ENCODE measurements around the gene ADGRG6.

The ADGRG6 gene

DNA sequence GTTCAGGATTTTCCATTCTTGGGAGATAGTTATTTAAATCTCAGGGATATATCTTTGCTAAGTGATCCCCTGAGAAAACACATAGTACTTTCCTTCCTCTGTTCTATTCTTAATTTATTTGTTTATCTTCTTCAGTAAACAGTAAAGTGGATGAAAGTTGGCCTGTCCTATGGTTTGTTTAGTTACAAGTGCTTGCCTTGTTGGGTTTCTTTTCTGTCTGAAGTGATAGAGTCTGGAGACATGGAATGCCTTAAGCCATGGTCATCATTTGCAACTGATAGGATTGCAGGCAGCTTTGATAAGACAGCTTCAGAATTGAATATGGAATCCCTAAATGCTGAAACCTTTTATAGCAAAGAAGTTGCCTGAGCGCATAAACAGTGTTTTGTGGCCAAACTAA is 4.9 kb downstream of the ADGRG6 start:
- Histone ChIP-seq H3K36me3 (ENCODE audit: control insufficient read depth, low read depth, low read length) (no peaks in the 10 kb centered on the region), H3K9ac (ENCODE audit: low read length) (no peak overlapping the region), H3K27me3 (ENCODE audit: control insufficient read depth, insufficient read depth, low read length) (peaks cover 20% of the 10 kb centered on the region), H3K9me3 (ENCODE audit: control insufficient read depth, low read depth, low read length) (no peaks in the 10 kb centered on the region), H3K4me3 (ENCODE audit: low read length) (no peak overlapping the region), H3K27ac (ENCODE audit: low read length) (no peak overlapping the region), H3K4me1 (ENCODE audit: control insufficient read depth, low read depth, low read length) (no peaks in the 10 kb centered on the region)

DNA sequence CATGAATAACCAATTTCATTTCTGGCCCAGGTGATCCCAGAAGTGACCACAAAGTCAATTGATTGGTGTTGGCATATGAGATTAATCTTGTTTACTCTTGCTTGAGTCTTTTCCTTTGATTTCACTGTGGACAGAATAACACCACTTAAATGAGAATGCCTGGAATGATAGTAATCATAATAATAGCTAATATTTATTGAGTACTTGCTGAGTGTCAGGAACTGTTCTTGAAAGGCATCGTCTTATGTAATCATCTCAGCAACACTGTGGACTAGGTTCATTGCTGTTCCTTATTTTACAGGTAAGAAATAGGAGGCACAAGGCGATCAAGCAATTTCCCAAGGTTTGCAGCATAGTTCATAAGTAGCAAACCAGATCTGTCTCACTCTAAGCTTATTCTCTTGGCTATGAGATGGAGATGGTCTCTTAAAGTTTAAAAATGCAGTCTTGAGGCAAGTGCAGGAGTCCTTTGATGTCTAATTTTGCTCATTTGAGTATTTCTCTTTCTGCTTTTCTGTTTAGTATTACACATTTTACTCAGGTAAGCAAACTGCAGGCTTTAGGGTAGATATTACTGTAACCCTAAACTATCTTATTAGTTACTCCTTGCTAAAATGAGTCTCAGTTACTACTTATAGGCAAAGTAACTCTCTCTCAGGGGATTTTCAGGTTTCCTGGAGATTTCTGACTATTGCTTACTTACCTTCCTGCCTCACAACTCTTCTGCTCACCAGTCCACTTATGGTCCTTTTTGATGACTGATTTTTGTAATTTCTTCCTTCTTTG is 6.3 kb downstream of the ADGRG6 start:
- Histone ChIP-seq H3K4me1 (ENCODE audit: control insufficient read depth, low read depth, low read length) (no peaks in the 10 kb centered on the region), H3K36me3 (ENCODE audit: control insufficient read depth, low read depth, low read length) (no peaks in the 10 kb centered on the region), H3K27me3 (ENCODE audit: control insufficient read depth, insufficient read depth, low read length) (peaks cover 6% of the 10 kb centered on the region), H3K27ac (ENCODE audit: low read length) (no peak overlapping the region), H3K9me3 (ENCODE audit: control insufficient read depth, low read depth, low read length) (no peaks in the 10 kb centered on the region), H3K9ac (ENCODE audit: low read length) (no peak overlapping the region), H3K4me3 (ENCODE audit: low read length) (no peak overlapping the region)

DNA sequence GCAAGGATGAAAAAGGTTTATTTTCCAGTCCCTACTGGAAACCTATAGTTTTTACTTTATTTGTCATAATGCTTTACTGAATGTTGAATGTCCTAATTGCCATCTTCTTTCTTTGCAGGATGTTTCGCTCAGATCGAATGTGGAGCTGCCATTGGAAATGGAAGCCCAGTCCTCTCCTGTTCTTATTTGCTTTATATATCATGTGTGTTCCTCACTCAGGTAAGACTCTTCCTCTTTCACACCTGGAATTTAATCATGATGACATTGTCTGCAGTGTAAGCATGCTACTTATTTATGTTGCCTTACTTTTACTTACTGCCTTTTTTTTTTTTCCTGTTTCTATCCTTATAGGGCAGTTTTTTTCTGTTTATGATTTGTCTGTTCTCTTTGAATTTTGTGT is 7.6 kb downstream of the ADGRG6 start:
- Histone ChIP-seq H3K27me3 (ENCODE audit: control insufficient read depth, insufficient read depth, low read length) (no peaks in the 10 kb centered on the region), H3K4me3 (ENCODE audit: low read length) (no peak overlapping the region), H3K27ac (ENCODE audit: low read length) (no peak overlapping the region), H3K4me1 (ENCODE audit: control insufficient read depth, low read depth, low read length) (no peaks in the 10 kb centered on the region), H3K9me3 (ENCODE audit: control insufficient read depth, low read depth, low read length) (no peaks in the 10 kb centered on the region), H3K9ac (ENCODE audit: low read length) (no peak overlapping the region), H3K36me3 (ENCODE audit: control insufficient read depth, low read depth, low read length) (no peaks in the 10 kb centered on the region)

DNA sequence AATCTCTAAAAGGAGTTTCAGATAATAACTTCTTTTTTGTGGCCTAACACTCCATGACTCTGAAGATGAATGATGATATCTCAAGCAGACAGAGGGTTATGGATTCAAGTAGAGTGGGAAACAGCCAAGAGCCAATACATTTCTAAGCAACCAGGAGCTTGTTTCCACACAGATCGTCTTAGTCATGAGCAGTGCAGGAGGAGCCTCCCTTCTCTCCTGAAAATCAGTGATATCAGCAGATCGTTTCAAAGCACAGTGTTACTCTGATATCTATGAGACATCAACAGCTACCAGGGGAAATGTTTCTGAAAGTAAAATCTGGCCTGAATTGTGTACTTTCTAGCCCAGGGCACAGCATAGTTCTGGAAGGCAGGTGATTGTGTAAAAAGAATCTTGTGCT is 11.5 kb downstream of the ADGRG6 start:
- no peaks in the 10 kb centered on the region for H3K27me3 ChIP-seq (ENCODE audit: control insufficient read depth, insufficient read depth, low read length)
- no peak overlapping the region for H3K27ac ChIP-seq (ENCODE audit: low read length)
- no peaks in the 10 kb centered on the region for H3K4me1 ChIP-seq (ENCODE audit: control insufficient read depth, low read depth, low read length)
- no peaks in the 10 kb centered on the region for H3K9me3 ChIP-seq (ENCODE audit: control insufficient read depth, low read depth, low read length)
- no peak overlapping the region for H3K4me3 ChIP-seq (ENCODE audit: low read length)
- H3K9ac ChIP-seq (ENCODE audit: low read length) = no peak overlapping the region
- no peaks in the 10 kb centered on the region for H3K36me3 ChIP-seq (ENCODE audit: control insufficient read depth, low read depth, low read length)

DNA sequence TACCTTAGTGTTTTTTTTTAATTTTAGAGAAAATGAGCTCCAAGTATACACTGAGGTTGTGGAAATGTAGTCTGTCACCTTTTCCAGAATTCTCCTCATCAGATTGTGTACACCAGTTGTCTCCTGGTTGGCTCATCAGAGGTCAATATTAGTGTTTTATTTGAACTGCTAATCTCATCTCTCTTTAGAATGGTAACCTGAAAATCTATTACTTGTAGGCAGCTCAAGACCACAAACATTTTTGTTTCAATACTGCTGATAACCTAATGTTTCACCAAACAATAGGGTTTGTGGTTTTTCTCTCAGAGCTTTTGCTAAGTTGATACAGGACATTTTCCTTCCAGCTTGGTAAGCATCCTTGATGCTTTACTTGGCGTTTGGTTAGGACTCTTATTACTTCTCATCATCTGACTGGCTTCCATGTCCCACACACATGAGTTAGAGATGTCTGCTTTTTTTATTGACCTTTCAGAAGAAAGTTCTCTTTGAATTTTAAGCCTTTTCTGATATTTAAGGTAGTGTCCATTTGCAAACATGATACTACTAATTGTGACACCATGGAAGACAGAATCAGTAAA is 15.1 kb downstream of the ADGRG6 start:
- H3K9me3 ChIP-seq (ENCODE audit: control insufficient read depth, low read depth, low read length) = no peaks in the 10 kb centered on the region
- no peaks in the 10 kb centered on the region for H3K36me3 ChIP-seq (ENCODE audit: control insufficient read depth, low read depth, low read length)
- H3K9ac ChIP-seq (ENCODE audit: low read length) = no peak overlapping the region
- H3K4me3 ChIP-seq (ENCODE audit: low read length) = no peak overlapping the region
- no peak overlapping the region for H3K27ac ChIP-seq (ENCODE audit: low read length)
- no peaks in the 10 kb centered on the region for H3K27me3 ChIP-seq (ENCODE audit: control insufficient read depth, insufficient read depth, low read length)
- H3K4me1 ChIP-seq (ENCODE audit: control insufficient read depth, low read depth, low read length) = no peaks in the 10 kb centered on the region

DNA sequence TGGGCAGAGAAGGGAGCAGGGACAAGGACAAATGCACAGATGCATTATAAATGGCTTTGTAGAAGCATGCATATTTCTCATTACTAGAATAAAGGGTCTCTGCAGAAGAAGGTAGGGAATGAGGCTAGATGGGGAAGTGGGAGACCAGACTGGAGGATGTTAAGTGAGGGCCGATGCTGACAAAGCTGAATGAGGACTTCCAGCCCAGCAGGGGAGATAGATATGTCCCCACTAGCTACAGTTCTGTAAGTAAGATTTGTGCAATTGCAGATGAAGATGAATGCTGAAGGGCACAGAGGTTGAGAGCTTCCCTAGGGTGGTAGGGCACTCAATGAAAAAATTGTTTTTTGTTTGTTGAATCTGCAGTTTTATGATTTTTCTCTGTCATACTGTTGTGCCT is 16.9 kb downstream of the ADGRG6 start:
- Histone ChIP-seq H3K9me3 (ENCODE audit: control insufficient read depth, low read depth, low read length) (no peaks in the 10 kb centered on the region), H3K4me1 (ENCODE audit: control insufficient read depth, low read depth, low read length) (peaks cover 3% of the 10 kb centered on the region), H3K36me3 (ENCODE audit: control insufficient read depth, low read depth, low read length) (no peaks in the 10 kb centered on the region), H3K27ac (ENCODE audit: low read length) (no peak overlapping the region), H3K27me3 (ENCODE audit: control insufficient read depth, insufficient read depth, low read length) (no peaks in the 10 kb centered on the region), H3K4me3 (ENCODE audit: low read length) (no peak overlapping the region), H3K9ac (ENCODE audit: low read length) (no peak overlapping the region)

DNA sequence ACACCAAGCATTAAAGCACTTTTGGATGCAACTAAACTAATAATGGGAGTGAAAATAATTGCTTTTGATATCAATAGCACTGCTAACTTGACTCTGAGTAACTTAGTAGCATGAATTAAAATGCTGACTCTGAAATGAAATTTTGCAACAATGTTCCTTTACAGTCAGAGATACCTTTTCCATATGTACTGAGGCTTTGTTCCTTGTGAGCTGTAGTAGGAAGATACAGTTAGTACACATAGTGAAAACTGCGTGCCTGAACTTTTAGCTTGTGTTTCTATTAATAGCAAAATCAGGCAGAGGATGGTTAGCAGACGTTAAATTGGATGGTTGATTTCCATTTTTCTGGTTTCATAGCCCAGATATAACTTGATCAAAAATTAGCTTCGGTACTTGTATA is 18.6 kb downstream of the ADGRG6 start:
- Histone ChIP-seq H3K27me3 (ENCODE audit: control insufficient read depth, insufficient read depth, low read length) (no peaks in the 10 kb centered on the region), H3K4me1 (ENCODE audit: control insufficient read depth, low read depth, low read length) (peaks cover 13% of the 10 kb centered on the region), H3K9ac (ENCODE audit: low read length) (no peak overlapping the region), H3K36me3 (ENCODE audit: control insufficient read depth, low read depth, low read length) (no peaks in the 10 kb centered on the region), H3K9me3 (ENCODE audit: control insufficient read depth, low read depth, low read length) (no peaks in the 10 kb centered on the region), H3K4me3 (ENCODE audit: low read length) (no peak overlapping the region), H3K27ac (ENCODE audit: low read length) (no peak overlapping the region)

DNA sequence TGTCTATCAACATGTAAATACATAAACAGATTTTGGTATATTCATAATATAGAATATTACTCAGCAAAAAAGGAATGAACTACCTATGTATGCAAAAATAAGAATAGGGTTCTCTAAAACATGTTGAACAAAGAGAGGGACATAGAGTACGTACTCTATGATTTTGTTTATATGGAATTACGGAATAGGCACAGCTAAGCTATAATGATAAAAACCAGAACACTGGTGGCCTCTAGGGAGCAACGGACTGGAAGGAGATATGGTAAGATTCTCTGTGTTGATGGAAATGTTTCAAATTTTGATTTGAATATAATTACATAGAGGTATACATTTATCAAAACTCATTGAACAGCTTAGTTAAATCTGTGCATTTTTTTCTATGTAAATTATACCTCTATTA is 19.6 kb downstream of the ADGRG6 start:
- H3K27me3 ChIP-seq (ENCODE audit: control insufficient read depth, insufficient read depth, low read length) = no peaks in the 10 kb centered on the region
- H3K9me3 ChIP-seq (ENCODE audit: control insufficient read depth, low read depth, low read length) = no peaks in the 10 kb centered on the region
- peaks cover 13% of the 10 kb centered on the region for H3K4me1 ChIP-seq (ENCODE audit: control insufficient read depth, low read depth, low read length)
- H3K27ac ChIP-seq (ENCODE audit: low read length) = no peak overlapping the region
- H3K36me3 ChIP-seq (ENCODE audit: control insufficient read depth, low read depth, low read length) = no peaks in the 10 kb centered on the region
- H3K4me3 ChIP-seq (ENCODE audit: low read length) = no peak overlapping the region
- H3K9ac ChIP-seq (ENCODE audit: low read length) = no peak overlapping the region

DNA sequence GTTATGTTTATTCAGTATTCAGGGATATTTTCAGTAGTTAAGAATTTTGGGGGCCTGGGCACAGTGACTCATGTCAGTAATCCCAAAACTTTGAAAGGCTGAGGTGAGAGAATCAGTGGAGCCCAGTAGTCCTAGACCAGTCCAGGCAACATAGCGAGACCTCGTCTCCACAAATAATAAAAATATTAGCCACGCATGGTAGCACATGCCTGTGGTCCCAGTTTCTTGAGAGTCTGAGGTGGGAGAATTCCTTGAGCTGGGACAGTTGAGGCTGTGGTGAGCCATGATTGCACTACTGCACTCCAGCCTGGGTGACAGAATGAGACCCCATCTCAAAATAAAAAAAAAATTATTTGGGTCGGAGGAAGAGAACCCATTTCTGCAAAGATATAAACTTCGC is 20.3 kb downstream of the ADGRG6 start:
- H3K9me3 ChIP-seq (ENCODE audit: control insufficient read depth, low read depth, low read length) = no peaks in the 10 kb centered on the region
- no peak overlapping the region for H3K9ac ChIP-seq (ENCODE audit: low read length)
- H3K4me3 ChIP-seq (ENCODE audit: low read length) = no peak overlapping the region
- H3K27me3 ChIP-seq (ENCODE audit: control insufficient read depth, insufficient read depth, low read length) = no peaks in the 10 kb centered on the region
- H3K27ac ChIP-seq (ENCODE audit: low read length) = no peak overlapping the region
- no peaks in the 10 kb centered on the region for H3K36me3 ChIP-seq (ENCODE audit: control insufficient read depth, low read depth, low read length)
- peaks cover 13% of the 10 kb centered on the region for H3K4me1 ChIP-seq (ENCODE audit: control insufficient read depth, low read depth, low read length)

DNA sequence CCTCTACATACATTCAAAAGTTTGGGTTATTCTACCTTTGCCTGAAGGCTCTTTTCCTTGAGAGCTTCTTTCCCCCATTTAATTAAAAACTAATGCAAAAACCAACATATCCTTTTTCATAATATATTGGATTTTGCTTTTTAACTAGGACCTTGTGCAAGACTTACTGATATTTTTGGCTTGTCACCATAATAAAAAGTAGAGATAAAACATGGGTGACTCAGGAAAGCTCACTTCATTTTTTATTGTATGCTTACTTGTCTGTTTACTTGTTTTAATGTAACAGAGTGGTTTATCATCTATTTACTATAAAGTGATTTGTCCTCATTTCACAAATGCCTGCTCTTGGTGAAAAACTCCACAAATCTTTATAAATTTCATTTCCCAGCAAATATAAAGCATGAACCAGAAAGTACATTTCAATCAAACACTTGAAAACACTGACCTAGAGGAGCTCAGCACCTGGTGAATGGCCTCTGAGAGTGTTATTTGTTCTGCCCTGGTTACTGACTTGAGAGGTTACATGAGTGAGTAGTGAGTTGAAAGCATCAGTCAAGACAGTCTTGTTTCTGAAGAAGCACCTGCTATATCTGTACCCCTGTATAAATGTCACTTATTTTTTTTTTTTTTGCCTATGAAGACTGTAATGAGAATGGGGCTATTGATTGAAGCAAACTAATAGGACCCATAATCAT is 20.8 kb downstream of the ADGRG6 start:
- Histone ChIP-seq H3K27me3 (ENCODE audit: control insufficient read depth, insufficient read depth, low read length) (no peaks in the 10 kb centered on the region), H3K9ac (ENCODE audit: low read length) (no peak overlapping the region), H3K36me3 (ENCODE audit: control insufficient read depth, low read depth, low read length) (no peaks in the 10 kb centered on the region), H3K27ac (ENCODE audit: low read length) (no peak overlapping the region), H3K4me1 (ENCODE audit: control insufficient read depth, low read depth, low read length) (peaks cover 13% of the 10 kb centered on the region), H3K4me3 (ENCODE audit: low read length) (no peak overlapping the region), H3K9me3 (ENCODE audit: control insufficient read depth, low read depth, low read length) (no peaks in the 10 kb centered on the region)

DNA sequence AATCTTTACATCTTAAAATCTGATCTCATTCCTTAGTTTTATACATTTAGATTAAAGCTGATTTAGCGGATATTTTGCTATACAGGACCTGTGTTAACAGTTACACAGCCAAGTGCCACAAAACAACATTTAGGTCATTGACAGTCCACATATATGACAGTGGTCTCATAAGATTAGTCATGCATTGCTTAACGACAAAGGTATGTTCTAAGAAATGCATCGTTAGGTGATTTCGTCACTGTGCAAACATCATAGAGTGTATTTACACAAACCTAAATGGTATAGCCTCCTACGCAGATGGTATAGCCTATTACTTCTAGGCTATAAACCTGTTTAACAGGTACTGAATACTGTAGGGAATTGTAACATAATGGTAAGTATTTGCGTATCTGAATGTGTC is 21.6 kb downstream of the ADGRG6 start:
- Histone ChIP-seq H3K9me3 (ENCODE audit: control insufficient read depth, low read depth, low read length) (no peaks in the 10 kb centered on the region), H3K36me3 (ENCODE audit: control insufficient read depth, low read depth, low read length) (no peaks in the 10 kb centered on the region), H3K4me3 (ENCODE audit: low read length) (no peak overlapping the region), H3K9ac (ENCODE audit: low read length) (no peak overlapping the region), H3K27me3 (ENCODE audit: control insufficient read depth, insufficient read depth, low read length) (no peaks in the 10 kb centered on the region), H3K27ac (ENCODE audit: low read length) (no peak overlapping the region), H3K4me1 (ENCODE audit: control insufficient read depth, low read depth, low read length) (peaks cover 13% of the 10 kb centered on the region)

DNA sequence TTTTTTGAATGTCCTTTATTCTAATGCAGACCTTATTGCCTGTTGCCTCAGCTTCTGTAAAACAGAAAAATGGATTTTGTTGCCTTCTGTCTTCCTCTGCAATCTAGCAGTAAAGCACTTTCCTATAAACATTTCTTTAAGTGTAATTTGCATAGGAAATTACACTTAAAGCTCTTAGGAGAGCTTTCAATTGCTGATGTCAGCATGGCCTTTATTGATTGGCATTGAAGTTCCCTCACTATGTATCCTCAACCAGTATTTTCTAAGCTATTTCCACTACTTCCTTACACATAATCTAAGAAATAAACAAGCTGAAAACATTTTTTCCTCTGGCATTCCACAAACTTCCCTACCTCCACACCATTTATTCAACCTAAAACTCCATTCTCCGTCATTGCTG is 22.3 kb downstream of the ADGRG6 start:
- H3K9me3 ChIP-seq (ENCODE audit: control insufficient read depth, low read depth, low read length) = no peaks in the 10 kb centered on the region
- peaks cover 13% of the 10 kb centered on the region for H3K4me1 ChIP-seq (ENCODE audit: control insufficient read depth, low read depth, low read length)
- no peaks in the 10 kb centered on the region for H3K27me3 ChIP-seq (ENCODE audit: control insufficient read depth, insufficient read depth, low read length)
- no peak overlapping the region for H3K27ac ChIP-seq (ENCODE audit: low read length)
- no peak overlapping the region for H3K9ac ChIP-seq (ENCODE audit: low read length)
- no peaks in the 10 kb centered on the region for H3K36me3 ChIP-seq (ENCODE audit: control insufficient read depth, low read depth, low read length)
- H3K4me3 ChIP-seq (ENCODE audit: low read length) = no peak overlapping the region

Data from iPS-18a (cell line).